Measurements from ENCODE around the gene TMCO4. TPM values are rescaled to one million over a fixed set of nuclear protein-coding genes. Genes with fewer than 3 reads are reported as not detected.

Gene TMCO4
- total and polyA plus RNA-seq, 2 of the 4 experiments (the other 2 are of a cell fraction), result 7.3 to 8.6 TPM

GRCh38 chr1:19824036-19824435 is 24.3 kb upstream of the TMCO4 start:
- H4K8ac ChIP-seq (ENCODE audit: low read depth in 2 of 2, low read length in 2 of 2), result no peak overlapping the region
- H3K4me2 ChIP-seq (ENCODE audit: low read depth, low read length), result no peak overlapping the region
- no peak overlapping the region for H3K4ac ChIP-seq (ENCODE audit: low read depth, low read length)
- no peak overlapping the region for H3K18ac ChIP-seq (ENCODE audit: low read depth, low read length)
- no peaks in the 10 kb centered on the region for H3K79me1 ChIP-seq (ENCODE audit: low read depth in 1 of 2, low read length in 2 of 2)
- DNase-seq (no peak), ATAC-seq (ENCODE audit: low read depth) (no peak)
- no peak overlapping the region for H2BK5ac ChIP-seq (ENCODE audit: low read depth, low read length, poor library complexity, severe bottlenecking)
- no peak overlapping the region for H3K4me3 ChIP-seq (ENCODE audit: insufficient read depth, low read depth, low read length)
- H3K27me3 ChIP-seq (ENCODE audit: control insufficient read depth, insufficient read depth, low read length), result peaks cover 9% of the 10 kb centered on the region
- POLR2A ChIA-PET (ENCODE audit: unreplicated experiment), result no interaction called here
- H3K56ac ChIP-seq (ENCODE audit: extremely low read depth, insufficient read depth, low read length), result no peak overlapping the region
- no peaks in the 10 kb centered on the region for H3K9me1 ChIP-seq (ENCODE audit: insufficient read depth, low read length)
- no peak overlapping the region for H4K5ac ChIP-seq (ENCODE audit: low read depth, low read length)
- no peaks in the 10 kb centered on the region for H3K4me1 ChIP-seq (ENCODE audit: control insufficient read depth, insufficient read depth, low read length)
- WGBS, 2 experiments (ENCODE audit: extremely low coverage in 2 of 2, insufficient read length in 1 of 2), result 71% methylated on average over 2 of the region's 5 CpGs; no CpG with 5 or more reads in 1 of the 2 experiments
- H3K23ac ChIP-seq (ENCODE audit: low read depth, low read length), result no peak overlapping the region
- no peak overlapping the region for H2BK15ac ChIP-seq (ENCODE audit: low read depth, low read length)
- no peaks in the 10 kb centered on the region for H4K20me1 ChIP-seq (ENCODE audit: insufficient read depth, low read length)
- H3K36me3 ChIP-seq (ENCODE audit: control insufficient read depth, insufficient read depth, low read length), result no peaks in the 10 kb centered on the region
- dilution Hi-C loops (cut with HindIII; ENCODE audit: low sequenced_read_pairs, unreplicated experiment) (no loop called here), intact Hi-C loops (cut with micrococcal nuclease) (no loop called here), in situ Hi-C loops (cut with MboI; ENCODE audit: low sequenced_read_pairs) (no loop called here)
- H3K9ac ChIP-seq (ENCODE audit: low read depth, low read length), result no peak overlapping the region
- no peaks in the 10 kb centered on the region for H3K9me3 ChIP-seq (ENCODE audit: control insufficient read depth, insufficient read depth, low read length)
- CTCF ChIA-PET, result no interaction called here
- BruUV-seq (replicated peaks), result no TSS peak
- no peak overlapping the region for H2AFZ ChIP-seq (replicated peaks; ENCODE audit: low read length, poor library complexity)
- no peak overlapping the region for H2BK20ac ChIP-seq (ENCODE audit: low read depth, low read length)
- H2BK120ac ChIP-seq (ENCODE audit: low read depth, low read length), result no peak overlapping the region
- H3K14ac ChIP-seq (replicated peaks; ENCODE audit: low read depth, low read length), result no peak overlapping the region
- TF ChIP-seq BHLHE40 (IDR thresholded peaks at IDR 0.05; ENCODE audit: low read depth, low read length) (no peak), CEBPB (IDR thresholded peaks at IDR 0.05; ENCODE audit: low read depth, low read length) (no peak), POLR2A (IDR thresholded peaks at IDR 0.05; ENCODE audit: low read depth, low read length) (no peak), FOS (IDR thresholded peaks at IDR 0.05; ENCODE audit: low read depth, low read length) (no peak), SMC3 (IDR thresholded peaks at IDR 0.05; ENCODE audit: low read depth, low read length) (no peak), ELK1 (IDR thresholded peaks at IDR 0.05; ENCODE audit: borderline replicate concordance, low read depth, low read length) (no peak), MXI1 (IDR thresholded peaks at IDR 0.05; ENCODE audit: borderline replicate concordance, low read depth, low read length) (no peak), MAZ (IDR thresholded peaks at IDR 0.05; ENCODE audit: borderline replicate concordance, low read depth, low read length) (no peak), CHD1 (IDR thresholded peaks at IDR 0.05; ENCODE audit: low read depth, low read length) (no peak)
- H2AK9ac ChIP-seq (replicated peaks; ENCODE audit: low read depth, low read length, poor library complexity), result no peak overlapping the region
- no peak overlapping the region for H3K27ac ChIP-seq (ENCODE audit: insufficient read depth, low read length)
- no peak overlapping the region for H4K91ac ChIP-seq (ENCODE audit: insufficient read depth, low read depth, low read length)
- no peak overlapping the region for H2AK5ac ChIP-seq (ENCODE audit: low read depth, low read length)
